Caco-2 (cell line): ENCODE data around the gene CHST12. TPM values are rescaled to one million over a fixed set of nuclear protein-coding genes. Genes with fewer than 3 reads are reported as not detected.

Source experiments
- BruUV-seq: library from RNA; stranded (reverse); fragments of 400-500 nt; replicated peaks from 2 replicates; lab custom pipeline; 2021; lab: Mats Ljungman, UMichigan
- CTCF ChIA-PET: fragments of 300-600 bp; sonication (Branson Sonifier 250); formaldehyde crosslinking; loops from one replicate; lab custom pipeline; 2022; ENCODE audit warnings: antibody characterized with exemption; lab: Charles Lee
- POLR2A ChIA-PET: fragments of 300-600 bp; sonication (Branson Sonifier 250); formaldehyde crosslinking; loops from one replicate; lab custom pipeline; 2022; ENCODE audit warnings: antibody characterized with exemption; lab: Charles Lee
- DNase-seq, 2 experiments: peaks; one replicate each; pipeline versions ENCODE4 v3.0.0 to v3.0.0-alpha.2; 2020 to 2022
- H3K27me3 ChIP-seq: replicated peaks from 2 replicates; pipeline ENCODE4 v1.6.0; 2011; ENCODE audit warnings: low read length; ENCODE audit not compliant: control insufficient read depth, insufficient read depth
- H3K36me3 ChIP-seq: 2 replicates; pipeline ENCODE4 v1.5.1; 2011; ENCODE audit warnings: low read length; ENCODE audit not compliant: control insufficient read depth, insufficient read depth
- H3K4me1 ChIP-seq: fragments of 250-450 bp; sonication (Bioruptor Pico); 2 replicates; pipeline ENCODE4 v1.5.1; 2020; ENCODE audit warnings: mild to moderate bottlenecking
- H3K4me3 ChIP-seq: 2 replicates; pipeline ENCODE4 v1.5.1; 2011; ENCODE audit warnings: low read depth, mild to moderate bottlenecking, control low read depth, low read length
- H3K9me3 ChIP-seq: fragments of 250-450 bp; sonication (Bioruptor Pico); 2 replicates; pipeline ENCODE4 v1.5.1; 2020; ENCODE audit warnings: mild to moderate bottlenecking, moderate library complexity
- H3K27ac Mint-ChIP-seq: one replicate; pipeline ENCODE4 v1.8.0; 2022; ENCODE audit warnings: mixed read lengths; ENCODE audit not compliant: unreplicated experiment
- H3K27me3 Mint-ChIP-seq: one replicate; pipeline ENCODE4 v1.8.0; 2022; ENCODE audit warnings: mixed read lengths; ENCODE audit not compliant: insufficient read depth, unreplicated experiment
- H3K36me3 Mint-ChIP-seq: one replicate; pipeline ENCODE4 v1.8.0; 2022; ENCODE audit warnings: mild to moderate bottlenecking, mixed read lengths; ENCODE audit not compliant: insufficient read depth, unreplicated experiment
- H3K4me1 Mint-ChIP-seq: one replicate; pipeline ENCODE4 v1.8.0; 2022; ENCODE audit warnings: low read depth, mixed read lengths; ENCODE audit not compliant: unreplicated experiment
- H3K4me3 Mint-ChIP-seq: one replicate; pipeline ENCODE4 v1.8.0; 2022; ENCODE audit warnings: mild to moderate bottlenecking, moderate library complexity, mixed read lengths; ENCODE audit not compliant: unreplicated experiment
- H3K9me3 Mint-ChIP-seq: one replicate; pipeline ENCODE4 v1.8.0; 2022; ENCODE audit warnings: mixed read lengths; ENCODE audit not compliant: unreplicated experiment
- intact Hi-C: fragments of 100-400 bp; cut with micrococcal nuclease; formaldehyde crosslinking; loops from one replicate; pipeline ENCODE4 v1.10.0; 2022; ENCODE audit not compliant: unreplicated experiment
- total RNA-seq: library from RNA; stranded (reverse); gene quantifications from 2 replicates; pipeline ENCODE4 v1.2.3, GENCODE V29; 2022
- TF ChIP-seq, protein P1 (sequence below), 2 experiments: fragments of 200-600 bp in 1 of 2; IDR thresholded peaks; 1 replicate in 1 of 2; 2 replicates in 1 of 2; pipeline versions ENCODE4 v1.5.1 to v1.8.0; 2011 to 2022; ENCODE audit warnings: antibody characterized with exemption in 1 of 2, control low read depth in 1 of 2, inconsistent platforms in 1 of 2, low read depth in 1 of 2, low read length in 1 of 2, mild to moderate bottlenecking in 1 of 2, moderate library complexity in 1 of 2; ENCODE audit not compliant: insufficient read depth in 1 of 2, severe bottlenecking in 1 of 2, unreplicated experiment in 1 of 2

Gene CHST12
- total RNA-seq, 1 experiment from 2014 or later = 28.0 TPM

- 0 out of 2 replicates have a peak, but pooled peaks cover 5% of the 10 kb centered on the region for H3K9me3 ChIP-seq
- no peak overlapping the region for H3K27ac Mint-ChIP-seq
- DNase-seq = no peak
- H3K4me3 Mint-ChIP-seq = no peak overlapping the region
- no peaks in the 10 kb centered on the region for H3K9me3 Mint-ChIP-seq
- H3K4me3 ChIP-seq = no peak overlapping the region
- TF ChIP-seq, protein P1, sequence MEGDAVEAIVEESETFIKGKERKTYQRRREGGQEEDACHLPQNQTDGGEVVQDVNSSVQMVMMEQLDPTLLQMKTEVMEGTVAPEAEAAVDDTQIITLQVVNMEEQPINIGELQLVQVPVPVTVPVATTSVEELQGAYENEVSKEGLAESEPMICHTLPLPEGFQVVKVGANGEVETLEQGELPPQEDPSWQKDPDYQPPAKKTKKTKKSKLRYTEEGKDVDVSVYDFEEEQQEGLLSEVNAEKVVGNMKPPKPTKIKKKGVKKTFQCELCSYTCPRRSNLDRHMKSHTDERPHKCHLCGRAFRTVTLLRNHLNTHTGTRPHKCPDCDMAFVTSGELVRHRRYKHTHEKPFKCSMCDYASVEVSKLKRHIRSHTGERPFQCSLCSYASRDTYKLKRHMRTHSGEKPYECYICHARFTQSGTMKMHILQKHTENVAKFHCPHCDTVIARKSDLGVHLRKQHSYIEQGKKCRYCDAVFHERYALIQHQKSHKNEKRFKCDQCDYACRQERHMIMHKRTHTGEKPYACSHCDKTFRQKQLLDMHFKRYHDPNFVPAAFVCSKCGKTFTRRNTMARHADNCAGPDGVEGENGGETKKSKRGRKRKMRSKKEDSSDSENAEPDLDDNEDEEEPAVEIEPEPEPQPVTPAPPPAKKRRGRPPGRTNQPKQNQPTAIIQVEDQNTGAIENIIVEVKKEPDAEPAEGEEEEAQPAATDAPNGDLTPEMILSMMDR (IDR thresholded peaks at IDR 0.05; ENCODE audit: insufficient read depth in 1 of 2, low read depth in 1 of 2, low read length in 1 of 2, severe bottlenecking in 1 of 2, unreplicated experiment in 1 of 2) = no peak
- intact Hi-C loops = no loop called here
- peaks cover 6% of the 10 kb centered on the region for H3K36me3 Mint-ChIP-seq
- ChIA-PET POLR2A (no interaction called here), CTCF (no interaction called here)
- H3K4me1 ChIP-seq = no peaks in the 10 kb centered on the region
- no peaks in the 10 kb centered on the region for H3K27me3 Mint-ChIP-seq
- no peaks in the 10 kb centered on the region for H3K27me3 ChIP-seq
- no TSS peak for BruUV-seq
- H3K4me1 Mint-ChIP-seq = no peaks in the 10 kb centered on the region
- no peaks in the 10 kb centered on the region for H3K36me3 ChIP-seq
These were observed 81.5 kb downstream of the CHST12 start for GRCh38 chr7:2484868-2485267.

- H3K27me3 Mint-ChIP-seq = no peaks in the 10 kb centered on the region
- no peak overlapping the region for H3K4me3 ChIP-seq
- 0 out of 2 replicates have a peak, but pooled peaks cover 5% of the 10 kb centered on the region for H3K9me3 ChIP-seq
- ChIA-PET CTCF (no interaction called here), POLR2A (no interaction called here)
- no peak overlapping the region for H3K4me3 Mint-ChIP-seq
- H3K27ac Mint-ChIP-seq = no peak overlapping the region
- no peaks in the 10 kb centered on the region for H3K4me1 ChIP-seq
- H3K4me1 Mint-ChIP-seq = no peaks in the 10 kb centered on the region
- BruUV-seq = no TSS peak
- H3K27me3 ChIP-seq = no peaks in the 10 kb centered on the region
- intact Hi-C loops = no loop called here
- no peaks in the 10 kb centered on the region for H3K36me3 ChIP-seq
- H3K36me3 Mint-ChIP-seq = no peaks in the 10 kb centered on the region
- peaks cover 17% of the 10 kb centered on the region for H3K9me3 Mint-ChIP-seq
- TF ChIP-seq, protein P1 (IDR thresholded peaks at IDR 0.05; ENCODE audit: insufficient read depth in 1 of 2, low read depth in 1 of 2, low read length in 1 of 2, severe bottlenecking in 1 of 2, unreplicated experiment in 1 of 2) = no peak
- DNase-seq = no peak
These were observed 84.3 kb downstream of the CHST12 start for GRCh38 chr7:2487586-2488271.

- ChIA-PET POLR2A (no interaction called here), CTCF (no interaction called here)
- H3K9me3 Mint-ChIP-seq = peaks cover 17% of the 10 kb centered on the region
- no peaks in the 10 kb centered on the region for H3K27me3 Mint-ChIP-seq
- H3K9me3 ChIP-seq = 0 out of 2 replicates have a peak, but pooled peaks cover 2% of the 10 kb centered on the region
- H3K27me3 ChIP-seq = no peaks in the 10 kb centered on the region
- H3K27ac Mint-ChIP-seq = no peak overlapping the region
- H3K4me1 ChIP-seq = no peaks in the 10 kb centered on the region
- no peak for DNase-seq
- no peaks in the 10 kb centered on the region for H3K36me3 ChIP-seq
- H3K36me3 Mint-ChIP-seq = no peaks in the 10 kb centered on the region
- no TSS peak for BruUV-seq
- no peak overlapping the region for H3K4me3 Mint-ChIP-seq
- peaks cover 1% of the 10 kb centered on the region for H3K4me1 Mint-ChIP-seq
- H3K4me3 ChIP-seq = no peak overlapping the region
- TF ChIP-seq, protein P1 (IDR thresholded peaks at IDR 0.05; ENCODE audit: insufficient read depth in 1 of 2, low read depth in 1 of 2, low read length in 1 of 2, severe bottlenecking in 1 of 2, unreplicated experiment in 1 of 2) = no peak
- intact Hi-C loops = no loop called here
These were observed 84.8 kb downstream of the CHST12 start for GRCh38 chr7:2488272-2488645.
